HG03571 (cell line): ENCODE measurements around the gene CNPY2.
A peak's percentile ranks its signal among the peaks of the same experiment; 100 is the strongest.
"Not testable (repeated sequence)": the region's sequence is repeated elsewhere in the genome, so short reads cannot be mapped to it uniquely, and the experiment has no call there.

Experiments used
- ATAC-seq: cut with Tn5 transposase; IDR thresholded peaks from one replicate; pipeline ENCODE4 v1.9.1; 2021; ENCODE audit not compliant: unreplicated experiment

The CNPY2 gene

GRCh38 chr12:56333679-56334489, 18.1 kb upstream of the CNPY2 start, which contains the start of gene PAN2:
TSS of gene PAN2 (minus strand) at chr12:56334000. CDS start at chr12:56333094, 906 bp downstream.
- ATAC-seq: peak; percentile 96

GRCh38 chr12:56333197-56333678, 17.4 kb upstream of the CNPY2 start:
- ATAC-seq: no peak

GRCh38 chr12:56332512-56333196, 16.9 kb upstream of the CNPY2 start:
- no peak for ATAC-seq

- ATAC-seq: no peak
Observed at GRCh38 chr12:56330936-56331490, 15.2 kb upstream of the CNPY2 start.

- ATAC-seq: no peak
Observed at GRCh38 chr12:56326533-56326932, 10.7 kb upstream of the CNPY2 start.

- no peak for ATAC-seq
Observed at GRCh38 chr12:56326126-56326525, 10.3 kb upstream of the CNPY2 start.

- no peak for ATAC-seq
Observed at GRCh38 chr12:56324206-56324605, 8.4 kb upstream of the CNPY2 start.

GRCh38 chr12:56321610-56322009, 5.8 kb upstream of the CNPY2 start:
- ATAC-seq: not testable (repeated sequence)

- ATAC-seq: no peak
Observed at GRCh38 chr12:56321027-56321426, 5.2 kb upstream of the CNPY2 start.

- ATAC-seq: no peak
Observed at GRCh38 chr12:56317675-56318074, 1.9 kb upstream of the CNPY2 start.

GRCh38 chr12:56315249-56315621, 553 bp downstream of the CNPY2 start:
- no peak for ATAC-seq

- no peak for ATAC-seq
Observed at GRCh38 chr12:56311003-56311402, 4.8 kb downstream of the CNPY2 start.

- ATAC-seq: no peak
Observed at GRCh38 chr12:56308714-56309113, 7.1 kb downstream of the CNPY2 start.

GRCh38 chr12:56307221-56307965, 8.4 kb downstream of the CNPY2 start:
- ATAC-seq: no peak

GRCh38 chr12:56304872-56305590, 10.8 kb downstream of the CNPY2 start:
- ATAC-seq: no peak

GRCh38 chr12:56304276-56304675, 11.5 kb downstream of the CNPY2 start:
- no peak for ATAC-seq

- no peak for ATAC-seq
Observed at GRCh38 chr12:56300644-56301464, 14.9 kb downstream of the CNPY2 start.

GRCh38 chr12:56299853-56300643, 15.7 kb downstream of the CNPY2 start, which contains the start of gene CS:
TSS of gene CS (minus strand) at chr12:56300330. CDS start at chr12:56300201, 129 bp downstream.
- peak; percentile 91 for ATAC-seq
